Thymus (tissue), 11 donors: ENCODE results near the gene CORT. TPM values are rescaled to one million over a fixed set of nuclear protein-coding genes. Genes with fewer than 3 reads are reported as not detected.
"Not testable (repeated sequence)": the region's sequence is repeated elsewhere in the genome, so short reads cannot be mapped to it uniquely, and the experiment has no call there.

ENCODE experiments used
- DNase-seq, 9 donors: peaks; one replicate each; pipeline ENCODE4 v3.0.0-alpha.2; 2013; ENCODE audit warnings: low spot score in 9 of 9, low read depth in 6 of 9, missing footprints in 1 of 9
- H3K27ac ChIP-seq, 2 donors: one replicate each; pipeline ENCODE4 v1.5.1; 2013; ENCODE audit warnings: control low read depth in 1 of 2, low read depth in 1 of 2, low read length in 1 of 2, mild to moderate bottlenecking in 1 of 2, moderate library complexity in 1 of 2
- H3K27me3 ChIP-seq, 2 donors: one replicate each; pipeline ENCODE4 v1.5.1; 2013; ENCODE audit warnings: low read length in 1 of 2; ENCODE audit not compliant: control insufficient read depth in 2 of 2, insufficient read depth in 1 of 2
- H3K36me3 ChIP-seq, 2 donors: one replicate each; pipeline ENCODE4 v1.5.1; 2013; ENCODE audit warnings: low read length in 1 of 2, mild to moderate bottlenecking in 1 of 2, moderate library complexity in 1 of 2; ENCODE audit not compliant: control insufficient read depth in 2 of 2, insufficient read depth in 2 of 2
- H3K4me1 ChIP-seq, 2 donors: one replicate each; pipeline ENCODE4 v1.5.1; 2013; ENCODE audit warnings: low read length in 2 of 2; ENCODE audit not compliant: control insufficient read depth in 2 of 2, insufficient read depth in 2 of 2
- H3K4me3 ChIP-seq, 2 donors: one replicate each; pipeline ENCODE4 v1.5.1; 2013; ENCODE audit warnings: low read length in 2 of 2, control low read depth in 1 of 2, mild to moderate bottlenecking in 1 of 2
- H3K9me3 ChIP-seq, 2 donors: one replicate each; pipeline ENCODE4 v1.5.1; 2013; ENCODE audit warnings: low read length in 1 of 2, mild to moderate bottlenecking in 1 of 2; ENCODE audit not compliant: control insufficient read depth in 2 of 2, insufficient read depth in 1 of 2
- WGBS: extraction: QIAGEN DNeasy Blood & Tissue Kit; methylation state at CpG from one replicate; pipeline ENCODE4 v1.1.7; 2013; 5-methylcytosine and 5-hydroxymethylcytosine counted together
- polyA plus RNA-seq: library from polyadenylated mRNA; stranded (reverse); fragments of 200-250 nt; gene quantifications from one replicate; pipeline ENCODE4 v1.2.3, GENCODE V29; 2013
- total RNA-seq: library from RNA; stranded (reverse); fragments of 120-200 nt; gene quantifications from one replicate; pipeline ENCODE4 v1.2.4, GENCODE V29; 2013
- donor health status: healthy.

CORT gene
- total and polyA plus RNA-seq, 2 donors: 0.24 to 0.71 TPM

DNA sequence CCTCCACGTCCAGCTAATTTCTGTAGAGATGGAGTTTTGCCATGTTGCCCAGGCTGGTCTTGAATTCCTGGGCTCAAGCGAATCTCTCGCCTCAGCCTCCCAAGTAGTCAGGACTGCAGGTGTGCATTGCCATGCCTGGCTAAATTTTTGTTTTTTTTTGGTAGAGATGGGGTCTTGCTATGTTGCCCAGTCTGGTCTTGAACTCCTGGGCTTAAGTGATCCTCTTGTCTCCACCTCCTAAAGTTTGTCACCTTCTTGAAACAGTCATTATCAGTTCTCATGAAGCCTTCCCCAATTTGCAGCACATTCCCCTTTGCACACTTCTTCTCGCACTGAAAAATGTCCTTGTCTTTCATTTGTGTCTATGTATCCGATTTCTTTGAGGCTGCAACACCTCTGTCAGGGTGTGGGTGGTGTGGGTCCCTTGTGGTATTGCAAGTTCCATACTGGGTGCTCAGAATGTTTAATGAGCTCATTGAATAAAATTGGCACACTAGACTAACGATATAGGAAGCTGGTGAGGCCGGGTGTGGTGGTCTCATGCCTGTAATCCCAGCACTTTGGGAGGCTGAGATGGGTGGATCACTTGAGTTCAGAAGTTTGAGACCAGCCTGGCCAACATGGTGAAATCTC lies 2.9 kb upstream of the CORT start:
- Histone ChIP-seq H3K36me3 (peaks cover 5 to 17% of the 10 kb centered on the region in 2 donors), H3K9me3 (no peaks in the 10 kb centered on the region), H3K27ac (no peak overlapping the region), H3K27me3 (no peaks in the 10 kb centered on the region), H3K4me1 (no peaks in the 10 kb centered on the region), H3K4me3 (no peak overlapping the region)
- WGBS: over 99% methylated on average over 7 of the region's 7 CpGs
- no peak for DNase-seq

- Histone ChIP-seq H3K36me3 (peaks cover 2 to 9% of the 10 kb centered on the region in 2 donors), H3K9me3 (peaks cover 1 to 7% of the 10 kb centered on the region in 2 donors), H3K27me3 (no peaks in the 10 kb centered on the region), H3K4me1 (no peaks in the 10 kb centered on the region), H3K27ac (no peak overlapping the region), H3K4me3 (no peak overlapping the region)
- 94% methylated on average over 21 of the region's 21 CpGs for WGBS
- no peak for DNase-seq
Observed at GRCh38 chr1:10450156-10450814, 454 bp downstream of the CORT start.

- Histone ChIP-seq H3K27ac (no peak overlapping the region), H3K9me3 (peaks cover 1 to 7% of the 10 kb centered on the region in 2 donors), H3K4me3 (no peak overlapping the region), H3K27me3 (no peaks in the 10 kb centered on the region), H3K4me1 (no peaks in the 10 kb centered on the region), H3K36me3 (peaks cover 2 to 9% of the 10 kb centered on the region in 2 donors)
- WGBS: 86% methylated on average over 6 of the region's 6 CpGs
- DNase-seq: no peak
Observed at GRCh38 chr1:10450836-10451235, 1.0 kb downstream of the CORT start.

- DNase-seq: no peak
Observed at GRCh38 chr1:10451287-10451686, 1.5 kb downstream of the CORT start.

GRCh38 chr1:10456048-10456447 lies 6.2 kb downstream of the CORT start:
- Histone ChIP-seq H3K36me3 (peaks cover 8 to 10% of the 10 kb centered on the region in 2 donors), H3K9me3 (peaks cover 1 to 7% of the 10 kb centered on the region in 2 donors), H3K27me3 (no peaks in the 10 kb centered on the region), H3K4me3 (no peak overlapping the region), H3K4me1 (peaks cover 0 to 6% of the 10 kb centered on the region in 2 donors), H3K27ac (no peak overlapping the region)
- no peak for DNase-seq
- WGBS: 95% methylated on average over 5 of the region's 5 CpGs

More at GRCh38 chr1:10451287-10451686, 1.5 kb downstream of the CORT start:
- Histone ChIP-seq H3K27me3 (no peaks in the 10 kb centered on the region), H3K36me3 (peaks cover 2 to 11% of the 10 kb centered on the region in 2 donors), H3K27ac (no peak overlapping the region), H3K4me3 (no peak overlapping the region), H3K9me3 (peaks cover 1 to 7% of the 10 kb centered on the region in 2 donors), H3K4me1 (no peaks in the 10 kb centered on the region)
- 34% methylated on average over 10 of the region's 10 CpGs for WGBS

GRCh38 chr1:10456661-10457060 lies 6.8 kb downstream of the CORT start:
- Histone ChIP-seq H3K9me3 (peaks cover 1 to 7% of the 10 kb centered on the region in 2 donors), H3K27ac (no peak overlapping the region)

GRCh38 chr1:10457462-10457861 lies 7.6 kb downstream of the CORT start:
- WGBS: 84% methylated on average over 7 of the region's 7 CpGs
- not testable (repeated sequence) for DNase-seq, H3K9me3 ChIP-seq, H3K4me3 ChIP-seq, H3K27me3 ChIP-seq, H3K4me1 ChIP-seq
- Histone ChIP-seq H3K27ac (peak overlapping the region in 1 of 2 donors; percentile 1), H3K36me3 (peaks cover 19 to 24% of the 10 kb centered on the region in 2 donors)

More at GRCh38 chr1:10456661-10457060, 6.8 kb downstream of the CORT start:
- Histone ChIP-seq H3K27me3 (no peaks in the 10 kb centered on the region), H3K36me3 (peaks cover 14 to 16% of the 10 kb centered on the region in 2 donors), H3K4me3 (no peak overlapping the region), H3K4me1 (peaks cover 0 to 6% of the 10 kb centered on the region in 2 donors)
- 93% methylated on average over 7 of the region's 7 CpGs for WGBS
- no peak for DNase-seq

GRCh38 chr1:10457875-10458274 lies 8.0 kb downstream of the CORT start:
- Histone ChIP-seq H3K27me3 (no peaks in the 10 kb centered on the region), H3K9me3 (peaks cover 1 to 7% of the 10 kb centered on the region in 2 donors), H3K27ac (peak overlapping the region; percentile 1 to 5), H3K4me3 (no peak overlapping the region), H3K36me3 (peaks cover 23 to 28% of the 10 kb centered on the region in 2 donors), H3K4me1 (peaks cover 0 to 6% of the 10 kb centered on the region in 2 donors)
- DNase-seq: no peak
- 93% methylated on average over 9 of the region's 9 CpGs for WGBS

- peaks cover 28 to 36% of the 10 kb centered on the region in 2 donors for H3K36me3 ChIP-seq
- H3K27ac ChIP-seq: no peak overlapping the region
- 92% methylated on average over 3 of the region's 3 CpGs for WGBS
Observed at GRCh38 chr1:10459184-10459583, 9.4 kb downstream of the CORT start.

More at GRCh38 chr1:10459184-10459583, 9.4 kb downstream of the CORT start:
- Histone ChIP-seq H3K4me3 (no peak overlapping the region), H3K27me3 (no peaks in the 10 kb centered on the region), H3K9me3 (peaks cover 1 to 7% of the 10 kb centered on the region in 2 donors), H3K4me1 (peaks cover 0 to 6% of the 10 kb centered on the region in 2 donors)
- no peak for DNase-seq
